BJ (cell line): ENCODE measurements around the gene RPL36. TPM values are rescaled to one million over a fixed set of nuclear protein-coding genes. Genes with fewer than 3 reads are reported as not detected.

Experiments
- CTCF ChIA-PET: fragments of 350-600 bp; formaldehyde crosslinking; extraction: SDS; loops from one replicate; lab custom pipeline; 2021; ENCODE audit warnings: antibody characterized with exemption, inconsistent platforms; lab: Yijun Ruan, JAX
- POLR2A ChIA-PET: fragments of 300-600 bp; sonication (Branson Sonifier 250); formaldehyde crosslinking; extraction: SDS; loops from one replicate; lab custom pipeline; 2021; ENCODE audit warnings: antibody characterized with exemption; lab: Charles Lee
- DNase-seq: peaks from one replicate; pipeline ENCODE4 v3.0.0-alpha.2; 2011; ENCODE audit warnings: low read depth
- H3K27me3 ChIP-seq: 2 replicates; pipeline ENCODE4 v1.6.0; 2011; ENCODE audit warnings: low read length; ENCODE audit not compliant: control insufficient read depth, insufficient read depth
- H3K36me3 ChIP-seq: 2 replicates; pipeline ENCODE4 v1.5.1; 2011; ENCODE audit warnings: low read length; ENCODE audit not compliant: control insufficient read depth, insufficient read depth
- H3K4me3 ChIP-seq: 2 replicates; pipeline ENCODE4 v1.5.1; 2011; ENCODE audit warnings: low read depth, mild to moderate bottlenecking, control low read depth, low read length
- polyA plus RNA-seq: library from polyadenylated mRNA; depleted of rRNA; stranded (reverse); fragments of >200 nt; gene quantifications from 2 replicates; pipeline ENCODE4 v1.2.3, GENCODE V29; 2011
- TF ChIP-seq, protein P1 (sequence below): IDR thresholded peaks from 2 replicates; pipeline ENCODE4 v1.5.1; 2011; ENCODE audit warnings: low read depth, mild to moderate bottlenecking, control low read depth, inconsistent platforms, low read length, moderate library complexity; ENCODE audit not compliant: insufficient read depth

RPL36 gene
- polyA plus RNA-seq, 1 experiment, result 912 TPM

DNA sequence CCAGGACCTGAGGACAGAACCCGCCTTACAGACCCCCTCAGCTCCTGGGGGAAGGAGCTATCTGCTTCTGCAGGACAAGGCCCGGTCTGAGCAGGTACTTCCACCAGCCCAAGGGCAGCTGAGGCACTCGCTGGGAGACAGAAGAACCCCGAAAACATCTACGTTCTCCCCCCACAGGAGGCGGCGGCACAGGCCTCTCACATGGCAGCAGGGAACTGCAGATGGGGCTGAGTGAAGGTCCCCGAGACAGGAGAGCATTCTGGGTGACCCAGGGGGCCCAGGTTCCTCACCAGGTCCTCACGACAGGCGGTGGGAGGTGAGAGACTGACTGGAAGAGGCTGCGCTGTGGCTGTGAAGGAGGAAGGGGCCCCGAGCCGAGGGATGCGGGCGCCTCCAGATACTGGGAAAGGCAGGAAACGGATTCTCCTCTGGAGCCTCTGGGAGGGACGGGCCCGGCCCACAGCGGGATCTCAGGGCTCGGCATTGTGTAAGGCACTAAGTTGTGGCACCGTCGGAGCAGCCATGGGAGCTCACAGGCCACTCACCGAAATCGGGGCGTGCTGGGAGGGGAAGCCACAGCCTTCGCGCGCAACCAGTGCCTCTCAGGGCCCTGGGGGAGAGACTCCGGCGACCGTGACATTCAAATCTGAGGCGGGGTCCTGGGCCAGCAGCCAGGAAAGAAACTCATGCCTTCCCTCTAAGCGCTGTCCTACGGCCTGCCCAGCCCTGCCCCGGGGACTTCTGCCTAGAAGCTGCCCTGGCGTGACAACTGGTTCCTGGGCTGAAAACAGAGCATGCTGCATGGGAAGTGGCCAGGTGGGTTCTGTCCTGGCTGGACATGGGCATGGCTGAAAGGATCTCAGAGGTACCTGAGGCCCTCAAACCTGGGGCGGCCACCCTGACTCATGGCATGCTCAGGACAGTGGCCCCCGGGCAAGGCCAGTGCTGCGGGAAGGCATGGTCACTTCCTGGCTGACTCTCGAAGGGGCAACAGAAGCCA lies 14.0 kb downstream of the RPL36 start:
- TF ChIP-seq, protein P1, sequence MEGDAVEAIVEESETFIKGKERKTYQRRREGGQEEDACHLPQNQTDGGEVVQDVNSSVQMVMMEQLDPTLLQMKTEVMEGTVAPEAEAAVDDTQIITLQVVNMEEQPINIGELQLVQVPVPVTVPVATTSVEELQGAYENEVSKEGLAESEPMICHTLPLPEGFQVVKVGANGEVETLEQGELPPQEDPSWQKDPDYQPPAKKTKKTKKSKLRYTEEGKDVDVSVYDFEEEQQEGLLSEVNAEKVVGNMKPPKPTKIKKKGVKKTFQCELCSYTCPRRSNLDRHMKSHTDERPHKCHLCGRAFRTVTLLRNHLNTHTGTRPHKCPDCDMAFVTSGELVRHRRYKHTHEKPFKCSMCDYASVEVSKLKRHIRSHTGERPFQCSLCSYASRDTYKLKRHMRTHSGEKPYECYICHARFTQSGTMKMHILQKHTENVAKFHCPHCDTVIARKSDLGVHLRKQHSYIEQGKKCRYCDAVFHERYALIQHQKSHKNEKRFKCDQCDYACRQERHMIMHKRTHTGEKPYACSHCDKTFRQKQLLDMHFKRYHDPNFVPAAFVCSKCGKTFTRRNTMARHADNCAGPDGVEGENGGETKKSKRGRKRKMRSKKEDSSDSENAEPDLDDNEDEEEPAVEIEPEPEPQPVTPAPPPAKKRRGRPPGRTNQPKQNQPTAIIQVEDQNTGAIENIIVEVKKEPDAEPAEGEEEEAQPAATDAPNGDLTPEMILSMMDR, result no peak
- no peak overlapping the region for H3K4me3 ChIP-seq
- POLR2A ChIA-PET, result no interaction called here
- peaks cover 45% of the 10 kb centered on the region for H3K36me3 ChIP-seq
- CTCF ChIA-PET, result interaction anchor here (0.7 kb wide), 1 partner anchor 96 kb away, joined by 3 read pairs; no protein-coding TSS in a partner anchor
- DNase-seq, result no peak
- H3K27me3 ChIP-seq, result no peaks in the 10 kb centered on the region

DNA sequence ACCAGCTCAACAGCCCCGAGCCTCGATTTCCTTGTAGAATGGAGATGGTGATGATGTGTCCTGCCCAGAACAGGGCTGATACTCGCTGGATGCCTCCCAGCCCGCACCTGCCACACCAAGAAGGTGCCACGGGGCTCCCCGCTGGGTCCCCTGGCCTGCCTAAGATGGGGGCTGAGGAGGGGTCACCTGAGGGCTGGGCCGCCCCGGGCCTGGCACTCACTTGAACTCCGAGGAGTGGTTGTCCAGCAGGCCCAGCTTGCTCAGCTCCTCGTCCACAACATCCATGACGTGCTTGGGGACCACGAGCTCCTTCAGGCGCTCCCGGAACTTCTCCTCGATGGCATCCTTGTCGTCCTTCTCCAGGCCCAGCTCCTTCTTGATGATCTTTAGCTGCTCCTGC lies 15.5 kb downstream of the RPL36 start:
- POLR2A ChIA-PET, result no interaction called here
- Histone ChIP-seq H3K27me3 (no peaks in the 10 kb centered on the region), H3K4me3 (no peak overlapping the region), H3K36me3 (peaks cover 46% of the 10 kb centered on the region)
- DNase-seq, result no peak
- CTCF ChIA-PET, result interaction anchor here (1.4 kb wide), 1 partner anchor 15 kb away, joined by 5 read pairs; the partner anchor contains the start of genes CATSPERD and LONP1
- TF ChIP-seq, protein P1, result no peak

DNA sequence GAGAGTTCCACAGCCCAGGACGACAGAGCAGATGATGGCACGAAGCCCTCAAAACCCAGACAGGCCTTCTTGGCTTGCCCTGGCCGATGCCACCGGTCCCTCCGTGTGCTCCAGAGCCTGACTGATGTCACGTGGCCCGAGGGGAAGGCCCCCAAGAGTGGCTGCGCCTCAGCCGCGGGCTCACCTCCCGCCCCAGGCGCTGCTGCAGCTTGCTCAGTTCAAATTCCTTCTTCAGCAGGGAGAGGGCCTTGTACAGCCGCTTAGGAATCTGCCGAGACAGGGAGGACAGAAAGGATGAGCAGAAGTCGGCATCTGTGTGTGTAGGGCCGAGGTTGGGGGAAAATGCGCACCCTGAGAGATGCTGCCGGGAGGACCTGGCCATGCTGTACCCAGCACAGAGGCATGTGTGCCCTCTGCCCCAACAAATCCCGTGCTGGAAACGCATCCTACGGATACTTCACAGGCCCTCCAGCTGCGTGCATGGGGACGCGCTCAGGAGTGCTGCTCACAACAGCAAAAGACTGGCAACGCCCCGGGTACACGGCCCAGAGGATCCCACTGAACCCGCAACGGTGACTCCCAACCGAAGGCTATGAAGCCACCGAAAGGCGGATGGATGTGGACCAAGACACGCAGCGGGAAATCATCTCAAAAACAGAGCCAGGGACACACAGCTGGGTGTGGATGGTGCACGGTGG lies 16.9 kb downstream of the RPL36 start:
- ChIA-PET POLR2A (no interaction called here), CTCF (interaction anchor here (0.6 to 1.4 kb wide), 2 partner anchors 13 kb away, joined by 3 to 5 read pairs; partner anchors contain the start of genes CATSPERD and LONP1)
- Histone ChIP-seq H3K36me3 (peaks cover 54% of the 10 kb centered on the region), H3K27me3 (no peaks in the 10 kb centered on the region), H3K4me3 (no peak overlapping the region)
- DNase-seq, result no peak
- TF ChIP-seq, protein P1, result no peak

- peaks cover 61% of the 10 kb centered on the region for H3K36me3 ChIP-seq
- TF ChIP-seq, protein P1, result no peak
- DNase-seq, result no peak
- H3K27me3 ChIP-seq, result no peaks in the 10 kb centered on the region
- H3K4me3 ChIP-seq, result no peak overlapping the region
- ChIA-PET CTCF (interaction anchor here (0.6 to 0.9 kb wide), 2 partner anchors 11 to 12 kb away, joined by 3 read pairs; partner anchors contain the start of gene LONP1), POLR2A (no interaction called here)
These were observed 17.8 kb downstream of the RPL36 start for GRCh38 chr19:5707576-5708575.
